ENCODE measurements around the gene PUM2.

The PUM2 gene

DNA sequence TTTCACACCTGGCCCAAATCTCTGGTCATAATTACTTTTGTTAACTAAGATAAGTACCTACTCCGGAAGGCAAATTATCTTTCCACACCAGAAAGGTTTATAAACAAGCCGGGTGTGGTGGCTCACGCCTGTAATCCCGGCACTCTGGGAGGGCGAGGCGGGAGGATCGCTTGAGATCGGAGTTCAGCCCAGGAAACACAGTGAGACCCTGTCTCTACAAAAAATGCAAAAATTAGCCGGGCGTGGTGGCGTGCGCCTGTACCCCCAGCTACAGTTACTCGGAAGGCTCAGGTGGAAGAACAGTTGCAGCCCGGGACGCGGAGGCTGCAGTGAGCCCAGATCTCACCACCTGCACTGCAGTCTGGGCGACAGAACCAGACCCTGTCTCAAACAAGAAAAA is 2.1 kb downstream of the PUM2 start:
- H3K27ac ChIP-seq (ENCODE audit: insufficient read depth, low read length, poor library complexity, severe bottlenecking) = no peak overlapping the region
- H3K4me1 ChIP-seq (ENCODE audit: control insufficient read depth, insufficient read depth, low read length, poor library complexity, severe bottlenecking) = peaks cover 37% of the 10 kb centered on the region
- DNase-seq = no peak
- H3K9me3 ChIP-seq (ENCODE audit: control insufficient read depth, low read length) = no peaks in the 10 kb centered on the region
- peak overlapping the region; percentile 89 for H3K4me3 ChIP-seq (ENCODE audit: insufficient read depth, low read depth, low read length, poor library complexity, severe bottlenecking)
- no peaks in the 10 kb centered on the region for H3K36me3 ChIP-seq (ENCODE audit: control insufficient read depth, insufficient read depth, low read length)
- H3K27me3 ChIP-seq (replicated peaks; ENCODE audit: control insufficient read depth, insufficient read depth, low read length, poor library complexity, severe bottlenecking) = no peaks in the 10 kb centered on the region

DNA sequence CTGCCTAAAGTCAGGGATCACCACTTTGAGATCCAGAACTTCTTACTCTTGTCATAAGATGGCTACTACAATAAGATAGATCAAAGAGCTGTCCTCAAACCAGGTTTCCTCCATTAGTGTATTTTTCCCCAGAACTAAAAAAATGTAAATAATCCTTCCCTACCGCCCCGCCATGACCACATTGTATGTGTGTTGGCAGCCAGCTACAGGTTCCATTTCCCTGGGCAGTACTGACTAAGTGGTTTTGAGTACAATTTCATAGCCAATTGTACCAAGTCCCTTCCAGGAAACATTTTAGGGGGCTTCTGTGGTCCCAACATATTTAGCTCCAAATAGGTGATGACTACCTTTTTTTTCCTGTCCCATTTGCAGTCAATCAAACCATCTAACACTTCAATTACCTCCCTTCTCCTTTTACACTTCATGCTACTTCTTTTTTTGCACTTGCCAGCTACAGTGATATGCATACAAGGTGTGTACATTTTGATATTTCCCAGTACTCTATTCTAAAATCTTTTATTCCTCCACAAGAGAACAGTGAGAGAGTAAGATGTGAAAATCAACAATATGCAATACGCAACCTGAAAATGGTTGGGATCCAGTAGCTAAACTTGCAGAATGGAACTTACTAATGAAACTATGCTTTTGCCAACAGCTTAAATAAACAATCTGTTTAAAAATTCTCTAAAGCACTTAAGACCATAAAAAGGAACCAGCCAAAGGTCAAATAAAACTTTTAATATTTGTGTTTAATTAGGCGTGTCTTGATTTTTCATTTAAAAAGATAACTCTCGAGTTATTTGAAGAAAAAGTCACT is 3.9 kb downstream of the PUM2 start:
- DNase-seq = no peak

DNA sequence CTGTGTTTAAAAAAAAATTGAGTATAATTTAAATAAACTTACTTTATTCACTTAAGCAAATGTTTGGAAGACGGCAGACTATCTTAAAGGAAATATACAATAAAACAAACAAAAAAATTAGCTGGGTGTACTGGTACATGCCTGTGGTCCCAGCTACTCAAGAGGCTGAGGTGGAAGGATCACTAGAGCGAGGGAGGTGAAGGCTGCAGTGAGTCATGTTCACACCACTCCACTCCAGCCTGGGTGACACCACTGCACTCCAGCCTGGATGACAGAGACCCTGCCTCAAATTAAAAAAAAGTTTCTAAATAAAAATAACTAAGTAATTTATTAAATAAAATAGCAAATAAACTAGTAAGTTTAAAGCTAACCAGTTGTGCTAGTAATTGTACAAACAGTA is 7.5 kb downstream of the PUM2 start:
- Histone ChIP-seq H3K27me3 (replicated peaks; ENCODE audit: control insufficient read depth, insufficient read depth, low read length, poor library complexity, severe bottlenecking) (no peaks in the 10 kb centered on the region), H3K4me3 (ENCODE audit: insufficient read depth, low read depth, low read length, poor library complexity, severe bottlenecking) (no peak overlapping the region), H3K27ac (ENCODE audit: insufficient read depth, low read length, poor library complexity, severe bottlenecking) (no peak overlapping the region), H3K4me1 (ENCODE audit: control insufficient read depth, insufficient read depth, low read length, poor library complexity, severe bottlenecking) (peaks cover 18% of the 10 kb centered on the region), H3K9me3 (ENCODE audit: control insufficient read depth, low read length) (no peaks in the 10 kb centered on the region), H3K36me3 (ENCODE audit: control insufficient read depth, insufficient read depth, low read length) (no peaks in the 10 kb centered on the region)
- DNase-seq = no peak

More for the DNA sequence above, 3.9 kb downstream of the PUM2 start:
- H3K27ac ChIP-seq (ENCODE audit: insufficient read depth, low read length, poor library complexity, severe bottlenecking) = no peak overlapping the region
- no peaks in the 10 kb centered on the region for H3K9me3 ChIP-seq (ENCODE audit: control insufficient read depth, low read length)
- peaks cover 22% of the 10 kb centered on the region for H3K4me1 ChIP-seq (ENCODE audit: control insufficient read depth, insufficient read depth, low read length, poor library complexity, severe bottlenecking)
- H3K36me3 ChIP-seq (ENCODE audit: control insufficient read depth, insufficient read depth, low read length) = no peaks in the 10 kb centered on the region
- no peaks in the 10 kb centered on the region for H3K27me3 ChIP-seq (replicated peaks; ENCODE audit: control insufficient read depth, insufficient read depth, low read length, poor library complexity, severe bottlenecking)
- no peak overlapping the region for H3K4me3 ChIP-seq (ENCODE audit: insufficient read depth, low read depth, low read length, poor library complexity, severe bottlenecking)

DNA sequence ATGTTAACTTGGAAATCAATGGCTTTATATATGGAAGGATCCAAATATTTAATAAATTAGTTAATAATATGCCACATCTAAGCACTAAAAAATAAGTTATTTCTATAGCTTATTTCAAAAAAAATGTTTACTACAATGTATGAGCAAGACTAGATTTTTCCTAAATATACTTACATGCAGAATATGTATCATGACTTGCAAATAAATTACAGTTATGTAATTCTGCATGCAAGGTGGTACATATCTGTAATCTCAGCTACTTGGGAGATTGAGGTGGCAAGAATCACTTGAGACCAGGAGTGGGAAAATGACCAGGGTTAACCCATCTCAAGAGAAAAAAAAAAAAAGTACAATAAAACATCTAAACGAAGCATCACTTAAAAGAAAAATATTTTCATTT is 11.6 kb downstream of the PUM2 start:
- DNase-seq = no peak
- Histone ChIP-seq H3K27ac (ENCODE audit: insufficient read depth, low read length, poor library complexity, severe bottlenecking) (no peak overlapping the region), H3K4me1 (ENCODE audit: control insufficient read depth, insufficient read depth, low read length, poor library complexity, severe bottlenecking) (peaks cover 30% of the 10 kb centered on the region), H3K4me3 (ENCODE audit: insufficient read depth, low read depth, low read length, poor library complexity, severe bottlenecking) (no peak overlapping the region), H3K36me3 (ENCODE audit: control insufficient read depth, insufficient read depth, low read length) (no peaks in the 10 kb centered on the region), H3K9me3 (ENCODE audit: control insufficient read depth, low read length) (no peaks in the 10 kb centered on the region), H3K27me3 (replicated peaks; ENCODE audit: control insufficient read depth, insufficient read depth, low read length, poor library complexity, severe bottlenecking) (no peaks in the 10 kb centered on the region)

DNA sequence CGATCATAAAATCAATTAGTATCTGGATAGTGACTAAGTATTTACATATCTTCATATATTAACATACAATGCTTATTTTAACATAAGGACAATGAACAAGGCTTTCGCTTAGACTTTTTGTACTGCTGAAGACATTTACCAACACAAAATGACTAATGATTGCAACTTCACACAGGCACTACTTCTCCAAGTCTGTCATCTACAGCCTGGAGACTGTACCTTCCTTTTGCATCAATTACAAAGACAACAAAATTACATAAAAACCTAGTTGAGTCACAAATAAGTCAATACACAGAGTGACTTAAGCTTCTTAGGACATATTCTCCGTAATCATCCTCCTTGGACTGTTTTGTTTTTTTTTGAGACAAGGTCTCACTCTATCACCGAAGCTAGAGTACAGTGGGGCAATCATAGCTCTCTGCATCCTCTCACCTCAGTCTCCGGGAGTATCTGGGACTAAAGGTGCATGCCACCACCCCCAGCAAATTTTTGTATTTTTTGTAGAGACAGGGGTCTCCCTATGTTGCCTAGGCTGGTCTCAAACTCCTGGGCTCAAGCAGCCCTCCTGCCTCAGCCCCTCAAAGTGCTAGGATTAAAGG is 15.9 kb downstream of the PUM2 start:
- Histone ChIP-seq H3K27ac (ENCODE audit: insufficient read depth, low read length, poor library complexity, severe bottlenecking) (no peak overlapping the region), H3K4me1 (ENCODE audit: control insufficient read depth, insufficient read depth, low read length, poor library complexity, severe bottlenecking) (peaks cover 29% of the 10 kb centered on the region), H3K36me3 (ENCODE audit: control insufficient read depth, insufficient read depth, low read length) (peaks cover 10% of the 10 kb centered on the region), H3K4me3 (ENCODE audit: insufficient read depth, low read depth, low read length, poor library complexity, severe bottlenecking) (no peak overlapping the region), H3K27me3 (replicated peaks; ENCODE audit: control insufficient read depth, insufficient read depth, low read length, poor library complexity, severe bottlenecking) (no peaks in the 10 kb centered on the region), H3K9me3 (ENCODE audit: control insufficient read depth, low read length) (peaks cover 5% of the 10 kb centered on the region)
- no peak for DNase-seq

DNA sequence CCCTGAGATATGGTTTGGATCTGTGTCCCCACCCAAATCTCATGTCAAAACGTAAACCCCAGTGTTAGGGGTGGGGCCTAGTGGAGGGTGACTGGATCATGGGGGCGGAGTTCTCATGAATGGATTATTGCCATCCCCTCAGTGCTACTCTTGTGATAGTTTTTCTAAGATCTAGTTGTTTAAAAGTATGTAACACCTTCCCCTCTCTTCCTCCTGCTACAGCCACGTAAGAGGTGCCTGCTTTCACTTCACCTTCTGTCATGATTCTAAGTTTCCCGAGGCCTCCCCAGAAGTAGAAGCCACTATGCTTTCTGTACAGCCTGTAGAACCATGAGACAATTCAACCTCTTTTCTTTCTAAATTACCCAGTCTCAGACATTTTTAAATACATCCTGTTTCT is 16.9 kb downstream of the PUM2 start:
- peaks cover 29% of the 10 kb centered on the region for H3K4me1 ChIP-seq (ENCODE audit: control insufficient read depth, insufficient read depth, low read length, poor library complexity, severe bottlenecking)
- no peak overlapping the region for H3K27ac ChIP-seq (ENCODE audit: insufficient read depth, low read length, poor library complexity, severe bottlenecking)

DNA sequence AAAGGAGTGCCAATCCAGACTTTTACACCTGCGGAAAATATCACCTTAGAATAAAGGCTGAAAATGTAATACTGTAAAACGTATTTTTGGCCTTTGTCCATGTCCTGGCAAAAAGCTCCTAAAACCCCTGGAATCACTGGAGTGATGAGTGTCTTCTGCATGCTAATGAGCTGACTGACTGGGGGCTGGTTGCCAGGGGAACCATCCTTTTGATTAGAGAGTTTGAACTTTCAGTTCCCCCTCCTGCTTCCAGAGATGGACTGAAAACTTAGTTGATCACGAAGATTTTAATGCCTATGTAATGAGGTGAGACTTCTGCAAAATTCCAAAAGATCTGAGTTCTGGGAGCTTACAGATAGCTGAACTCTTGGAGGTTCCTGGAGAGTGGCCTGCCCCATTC is 20.5 kb downstream of the PUM2 start:
- H3K4me1 ChIP-seq (ENCODE audit: control insufficient read depth, insufficient read depth, low read length, poor library complexity, severe bottlenecking) = peaks cover 9% of the 10 kb centered on the region

More for the DNA sequence above, 16.9 kb downstream of the PUM2 start:
- no peak for DNase-seq
- Histone ChIP-seq H3K36me3 (ENCODE audit: control insufficient read depth, insufficient read depth, low read length) (peaks cover 10% of the 10 kb centered on the region), H3K27me3 (replicated peaks; ENCODE audit: control insufficient read depth, insufficient read depth, low read length, poor library complexity, severe bottlenecking) (no peaks in the 10 kb centered on the region), H3K9me3 (ENCODE audit: control insufficient read depth, low read length) (peaks cover 5% of the 10 kb centered on the region), H3K4me3 (ENCODE audit: insufficient read depth, low read depth, low read length, poor library complexity, severe bottlenecking) (no peak overlapping the region)

DNA sequence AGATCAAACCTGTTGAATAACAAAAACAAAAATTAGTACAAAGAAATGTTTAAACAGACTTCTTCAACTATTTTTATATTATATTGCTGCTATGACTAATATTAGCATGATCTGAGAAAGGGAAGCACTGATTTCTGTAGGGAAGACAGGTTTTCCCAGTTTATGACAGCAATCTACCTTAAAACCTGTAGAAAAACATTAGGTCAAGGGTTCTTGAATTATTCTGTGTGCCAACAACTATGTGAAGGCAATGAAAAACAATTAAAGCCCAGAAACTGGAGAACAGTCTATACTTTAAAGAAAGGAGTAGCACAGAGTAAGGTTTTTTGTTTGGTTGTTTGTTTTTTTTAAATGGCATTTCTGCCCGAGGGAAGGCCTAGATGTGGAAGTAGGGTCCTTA is 23.3 kb downstream of the PUM2 start:
- Histone ChIP-seq H3K9me3 (ENCODE audit: control insufficient read depth, low read length) (peaks cover 5% of the 10 kb centered on the region), H3K36me3 (ENCODE audit: control insufficient read depth, insufficient read depth, low read length) (peaks cover 37% of the 10 kb centered on the region), H3K27ac (ENCODE audit: insufficient read depth, low read length, poor library complexity, severe bottlenecking) (no peak overlapping the region), H3K4me3 (ENCODE audit: insufficient read depth, low read depth, low read length, poor library complexity, severe bottlenecking) (no peak overlapping the region), H3K27me3 (replicated peaks; ENCODE audit: control insufficient read depth, insufficient read depth, low read length, poor library complexity, severe bottlenecking) (no peaks in the 10 kb centered on the region), H3K4me1 (ENCODE audit: control insufficient read depth, insufficient read depth, low read length, poor library complexity, severe bottlenecking) (peaks cover 3% of the 10 kb centered on the region)
- no peak for DNase-seq

More for the DNA sequence above, 20.5 kb downstream of the PUM2 start:
- Histone ChIP-seq H3K9me3 (ENCODE audit: control insufficient read depth, low read length) (peaks cover 5% of the 10 kb centered on the region), H3K27me3 (replicated peaks; ENCODE audit: control insufficient read depth, insufficient read depth, low read length, poor library complexity, severe bottlenecking) (no peaks in the 10 kb centered on the region), H3K4me3 (ENCODE audit: insufficient read depth, low read depth, low read length, poor library complexity, severe bottlenecking) (no peak overlapping the region), H3K27ac (ENCODE audit: insufficient read depth, low read length, poor library complexity, severe bottlenecking) (no peak overlapping the region), H3K36me3 (ENCODE audit: control insufficient read depth, insufficient read depth, low read length) (peaks cover 19% of the 10 kb centered on the region)
- DNase-seq = no peak

DNA sequence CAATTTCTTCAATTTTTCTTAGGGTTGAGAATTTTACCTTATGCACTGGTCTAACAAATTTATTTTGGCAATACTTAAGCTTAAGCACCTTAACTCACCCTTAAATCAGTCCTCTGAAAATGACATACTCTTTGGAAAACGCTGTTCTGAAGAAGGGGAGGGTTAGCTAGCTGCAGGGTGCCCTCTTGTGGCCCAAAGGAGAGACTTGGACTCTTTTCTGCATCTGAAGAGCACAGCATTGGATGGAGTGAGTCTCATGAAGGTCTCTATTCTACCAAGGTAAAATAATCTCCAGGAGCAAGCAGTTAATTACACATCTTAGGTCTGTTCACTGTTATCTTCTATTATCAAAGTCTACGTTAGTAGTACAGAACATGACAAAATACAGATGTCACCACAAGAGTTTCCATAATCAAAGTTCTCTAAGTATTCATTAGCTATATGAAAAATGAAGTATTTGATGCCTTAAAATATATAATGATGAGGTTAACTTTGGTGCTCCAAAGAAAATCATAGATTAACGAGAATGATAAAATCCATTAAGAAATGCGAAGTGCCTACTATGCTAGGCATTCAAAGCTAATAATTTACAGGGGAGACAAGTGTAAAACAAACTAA is 24.4 kb downstream of the PUM2 start:
- H3K27ac ChIP-seq (ENCODE audit: insufficient read depth, low read length, poor library complexity, severe bottlenecking) = no peak overlapping the region
- peaks cover 3% of the 10 kb centered on the region for H3K4me1 ChIP-seq (ENCODE audit: control insufficient read depth, insufficient read depth, low read length, poor library complexity, severe bottlenecking)

More for the DNA sequence above, 24.4 kb downstream of the PUM2 start:
- H3K36me3 ChIP-seq (ENCODE audit: control insufficient read depth, insufficient read depth, low read length) = peaks cover 39% of the 10 kb centered on the region
- no peaks in the 10 kb centered on the region for H3K27me3 ChIP-seq (replicated peaks; ENCODE audit: control insufficient read depth, insufficient read depth, low read length, poor library complexity, severe bottlenecking)
- no peak overlapping the region for H3K4me3 ChIP-seq (ENCODE audit: insufficient read depth, low read depth, low read length, poor library complexity, severe bottlenecking)
- peak in 2 of 3 donors; percentile 16 to 17 for DNase-seq
- peaks cover 5% of the 10 kb centered on the region for H3K9me3 ChIP-seq (ENCODE audit: control insufficient read depth, low read length)
